HEK293 (cell line): ENCODE measurements around the gene TPO.

Experiments used
- KLF1 ChIP-seq: fragments of 450-650 bp; formaldehyde crosslinking; IDR thresholded peaks from 2 replicates; pipeline ENCODE4 v1.5.1; 2016; ENCODE audit warnings: missing biosample characterization, missing genetic modification characterization
- MYNN ChIP-seq: fragments of 450-650 bp; formaldehyde crosslinking; IDR thresholded peaks from 2 replicates; pipeline ENCODE4 v1.5.1; 2016; ENCODE audit warnings: missing biosample characterization, missing genetic modification characterization, borderline replicate concordance
- REST ChIP-seq: fragments of 450-650 bp; formaldehyde crosslinking; IDR thresholded peaks from 2 replicates; pipeline ENCODE4 v1.5.1; 2016; ENCODE audit warnings: missing biosample characterization, missing genetic modification characterization
- TCF7L2 ChIP-seq: IDR thresholded peaks from 2 replicates; pipeline ENCODE4 v1.6.1; 2011; ENCODE audit warnings: low read depth, mild to moderate bottlenecking, inconsistent platforms, low read length, moderate library complexity, borderline replicate concordance
- ZBTB21 ChIP-seq: fragments of 450-650 bp; formaldehyde crosslinking; IDR thresholded peaks from 2 replicates; pipeline ENCODE4 v1.5.1; 2017; ENCODE audit warnings: missing biosample characterization, missing genetic modification characterization
- ZNF280C ChIP-seq: fragments of 450-650 bp; formaldehyde crosslinking; IDR thresholded peaks from 2 replicates; pipeline ENCODE4 v1.5.1; 2016; ENCODE audit warnings: missing biosample characterization, missing genetic modification characterization
- ZNF639 ChIP-seq: fragments of 450-650 bp; formaldehyde crosslinking; IDR thresholded peaks from 2 replicates; pipeline ENCODE4 v1.5.1; 2016; ENCODE audit warnings: missing biosample characterization, missing genetic modification characterization
- TF ChIP-seq, protein P1 (sequence below): fragments of 450-650 bp; formaldehyde crosslinking; IDR thresholded peaks from 2 replicates; pipeline ENCODE4 v1.5.1; 2016; ENCODE audit warnings: missing biosample characterization, missing genetic modification characterization
- TF ChIP-seq, protein P2 (sequence below): fragments of 450-650 bp; formaldehyde crosslinking; IDR thresholded peaks from 2 replicates; pipeline ENCODE4 v1.5.1; 2017; ENCODE audit warnings: missing biosample characterization, mild to moderate bottlenecking, missing genetic modification characterization, moderate library complexity

DNA sequence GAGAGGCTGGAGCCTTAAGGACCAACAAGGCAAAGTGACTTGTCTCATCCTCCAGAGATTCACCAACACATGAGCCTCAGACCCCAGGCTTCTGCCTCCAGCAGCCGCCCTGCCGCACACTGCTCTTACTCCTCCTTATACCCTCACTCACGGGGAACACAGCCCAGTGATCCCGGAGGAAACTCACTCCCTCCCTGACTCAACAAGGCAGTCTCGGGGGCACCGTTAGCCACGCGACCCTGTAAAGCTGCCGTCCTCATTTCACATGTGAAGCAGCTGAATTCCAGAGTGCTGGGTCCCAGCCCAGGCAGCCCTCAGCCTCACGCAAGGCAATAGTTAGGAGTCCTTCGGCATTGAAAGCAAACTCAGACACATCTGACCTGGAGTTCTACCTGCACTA, 129.7 kb downstream of the TPO start:
- TF ChIP-seq MYNN (no peak), REST (no peak), ZNF280C (tag by site-specific recombination) (no peak), ZBTB21 (tag by site-specific recombination) (no peak), TCF7L2 (no peak), KLF1 (no peak), ZNF639 (tag by site-specific recombination) (no peak)
- TF ChIP-seq, protein P1, sequence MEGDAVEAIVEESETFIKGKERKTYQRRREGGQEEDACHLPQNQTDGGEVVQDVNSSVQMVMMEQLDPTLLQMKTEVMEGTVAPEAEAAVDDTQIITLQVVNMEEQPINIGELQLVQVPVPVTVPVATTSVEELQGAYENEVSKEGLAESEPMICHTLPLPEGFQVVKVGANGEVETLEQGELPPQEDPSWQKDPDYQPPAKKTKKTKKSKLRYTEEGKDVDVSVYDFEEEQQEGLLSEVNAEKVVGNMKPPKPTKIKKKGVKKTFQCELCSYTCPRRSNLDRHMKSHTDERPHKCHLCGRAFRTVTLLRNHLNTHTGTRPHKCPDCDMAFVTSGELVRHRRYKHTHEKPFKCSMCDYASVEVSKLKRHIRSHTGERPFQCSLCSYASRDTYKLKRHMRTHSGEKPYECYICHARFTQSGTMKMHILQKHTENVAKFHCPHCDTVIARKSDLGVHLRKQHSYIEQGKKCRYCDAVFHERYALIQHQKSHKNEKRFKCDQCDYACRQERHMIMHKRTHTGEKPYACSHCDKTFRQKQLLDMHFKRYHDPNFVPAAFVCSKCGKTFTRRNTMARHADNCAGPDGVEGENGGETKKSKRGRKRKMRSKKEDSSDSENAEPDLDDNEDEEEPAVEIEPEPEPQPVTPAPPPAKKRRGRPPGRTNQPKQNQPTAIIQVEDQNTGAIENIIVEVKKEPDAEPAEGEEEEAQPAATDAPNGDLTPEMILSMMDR (tag by site-specific recombination) = no peak
- TF ChIP-seq, protein P2, sequence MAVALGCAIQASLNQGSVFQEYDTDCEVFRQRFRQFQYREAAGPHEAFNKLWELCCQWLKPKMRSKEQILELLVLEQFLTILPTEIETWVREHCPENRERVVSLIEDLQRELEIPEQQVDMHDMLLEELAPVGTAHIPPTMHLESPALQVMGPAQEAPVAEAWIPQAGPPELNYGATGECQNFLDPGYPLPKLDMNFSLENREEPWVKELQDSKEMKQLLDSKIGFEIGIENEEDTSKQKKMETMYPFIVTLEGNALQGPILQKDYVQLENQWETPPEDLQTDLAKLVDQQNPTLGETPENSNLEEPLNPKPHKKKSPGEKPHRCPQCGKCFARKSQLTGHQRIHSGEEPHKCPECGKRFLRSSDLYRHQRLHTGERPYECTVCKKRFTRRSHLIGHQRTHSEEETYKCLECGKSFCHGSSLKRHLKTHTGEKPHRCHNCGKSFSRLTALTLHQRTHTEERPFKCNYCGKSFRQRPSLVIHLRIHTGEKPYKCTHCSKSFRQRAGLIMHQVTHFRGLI = no peak
